CD8-positive, alpha-beta memory T cell (primary cell): Measurements from ENCODE around the gene BIK. TPM values are rescaled to one million over a fixed set of nuclear protein-coding genes. Genes with fewer than 3 reads are reported as not detected.

Experiments
- CTCF ChIA-PET: fragments of 350-600 bp; sonication (Branson Sonifier 250); formaldehyde crosslinking; loops from one replicate; lab custom pipeline; 2021; ENCODE audit warnings: antibody characterized with exemption; lab: Charles Lee
- POLR2A ChIA-PET: fragments of 350-600 bp; sonication (Branson Sonifier 250); formaldehyde crosslinking; loops from one replicate; lab custom pipeline; 2021; ENCODE audit warnings: antibody characterized with exemption; lab: Charles Lee
- DNase-seq, 5 donors: peaks; one replicate each; pipeline versions ENCODE4 v3.0.0 to v3.0.0-alpha.2; 2020 to 2022; ENCODE audit warnings: mixed read lengths in 1 of 5
- H3K27ac ChIP-seq: one replicate; pipeline ENCODE4 v1.7.0; 2013; ENCODE audit warnings: low read depth, mild to moderate bottlenecking, low read length, moderate library complexity
- H3K27me3 ChIP-seq: 2 replicates; pipeline ENCODE4 v1.7.0; 2013; ENCODE audit warnings: low read length, mild to moderate bottlenecking; ENCODE audit not compliant: insufficient read depth, poor library complexity, severe bottlenecking
- H3K36me3 ChIP-seq: 2 replicates; pipeline ENCODE4 v1.7.0; 2013; ENCODE audit warnings: mild to moderate bottlenecking, low read length, moderate library complexity; ENCODE audit not compliant: insufficient read depth
- H3K4me1 ChIP-seq: 2 replicates; pipeline ENCODE4 v1.7.0; 2013; ENCODE audit warnings: mild to moderate bottlenecking, low read length, moderate library complexity; ENCODE audit not compliant: insufficient read depth
- H3K4me3 ChIP-seq: 2 replicates; pipeline ENCODE4 v1.7.0; 2013; ENCODE audit warnings: mild to moderate bottlenecking, low read length
- H3K9me3 ChIP-seq: 2 replicates; pipeline ENCODE4 v1.7.0; 2013; ENCODE audit warnings: mild to moderate bottlenecking, low read length
- H3K27ac Mint-ChIP-seq, 8 donors: one replicate each; pipeline ENCODE4 v1.8.0; 2020 to 2021; ENCODE audit warnings: mixed read lengths in 8 of 8, mild to moderate bottlenecking in 6 of 8, inconsistent platforms in 3 of 8, moderate library complexity in 3 of 8
- H3K27me3 Mint-ChIP-seq, 2 donors: one replicate each; pipeline ENCODE4 v1.8.0; 2020 to 2021; ENCODE audit warnings: mixed read lengths in 2 of 2, mild to moderate bottlenecking in 1 of 2, moderate library complexity in 1 of 2
- H3K36me3 Mint-ChIP-seq, 3 donors: one replicate each; pipeline ENCODE4 v1.8.0; 2020 to 2021; ENCODE audit warnings: mixed read lengths in 3 of 3, inconsistent platforms in 1 of 3, mild to moderate bottlenecking in 1 of 3
- H3K4me1 Mint-ChIP-seq, 3 donors: one replicate each; pipeline ENCODE4 v1.8.0; 2020 to 2021; ENCODE audit warnings: mixed read lengths in 3 of 3, inconsistent platforms in 1 of 3, mild to moderate bottlenecking in 1 of 3
- H3K4me3 Mint-ChIP-seq, 7 donors: one replicate each; pipeline ENCODE4 v1.8.0; 2020 to 2021; ENCODE audit warnings: mixed read lengths in 7 of 7, mild to moderate bottlenecking in 6 of 7, moderate library complexity in 4 of 7, inconsistent platforms in 2 of 7
- H3K9me3 Mint-ChIP-seq, 5 donors: one replicate each; pipeline ENCODE4 v1.8.0; 2020 to 2022; ENCODE audit warnings: mixed read lengths in 5 of 5, mild to moderate bottlenecking in 3 of 5, moderate library complexity in 2 of 5, inconsistent platforms in 1 of 5
- polyA plus RNA-seq: library from polyadenylated mRNA; unstranded; fragments of 300-500 nt; fragmentation: Illumina TruSeq; gene quantifications from one replicate; pipeline ENCODE4 v1.2.3, GENCODE V29; 2021
- total RNA-seq, 2 experiments: library from RNA; stranded (reverse); gene quantifications; one replicate each; pipeline ENCODE4 v1.2.3, GENCODE V29; 2021

The BIK gene
- total and polyA plus RNA-seq, 3 experiments from 2014 or later, result 4.0 to 7.2 (median 4.1) TPM

DNA sequence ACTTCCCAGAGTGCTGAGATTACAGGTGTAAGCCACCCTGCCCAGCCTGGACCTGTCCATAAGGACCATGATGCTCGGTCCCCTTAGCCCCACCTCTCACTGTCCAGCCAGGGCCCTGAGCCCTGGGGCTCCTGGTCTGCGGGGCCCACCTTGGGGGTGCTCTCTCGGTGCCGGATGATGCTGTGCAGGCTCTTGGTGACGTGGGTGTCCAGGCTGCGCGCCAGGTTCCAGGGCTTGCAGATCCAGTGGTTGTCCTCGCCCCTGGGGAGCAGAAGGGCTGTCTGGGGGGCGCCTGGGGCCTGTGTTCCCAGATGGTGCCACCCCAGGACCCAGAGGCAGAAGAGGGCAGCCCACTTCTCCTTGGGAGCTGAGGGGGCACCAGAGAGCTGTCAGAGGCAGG lies 63.0 kb downstream of the BIK start:
- Histone ChIP-seq H3K27me3 (no peaks in the 10 kb centered on the region), H3K4me3 (no peak overlapping the region), H3K9me3 (no peaks in the 10 kb centered on the region), H3K4me1 (no peaks in the 10 kb centered on the region), H3K27ac (no peak overlapping the region), H3K36me3 (no peaks in the 10 kb centered on the region)
- Mint-ChIP-seq H3K27me3 (peaks cover 0 to 2% of the 10 kb centered on the region in 2 donors), H3K27ac (no peak overlapping the region), H3K4me3 (no peak overlapping the region), H3K4me1 (peaks cover 0 to 4% (median 2%) of the 10 kb centered on the region in 3 donors), H3K36me3 (peaks cover 0 to 60% (median 3%) of the 10 kb centered on the region in 3 donors), H3K9me3 (no peaks in the 10 kb centered on the region)
- POLR2A ChIA-PET, result no interaction called here
- DNase-seq, result no peak
- CTCF ChIA-PET, result no interaction called here

DNA sequence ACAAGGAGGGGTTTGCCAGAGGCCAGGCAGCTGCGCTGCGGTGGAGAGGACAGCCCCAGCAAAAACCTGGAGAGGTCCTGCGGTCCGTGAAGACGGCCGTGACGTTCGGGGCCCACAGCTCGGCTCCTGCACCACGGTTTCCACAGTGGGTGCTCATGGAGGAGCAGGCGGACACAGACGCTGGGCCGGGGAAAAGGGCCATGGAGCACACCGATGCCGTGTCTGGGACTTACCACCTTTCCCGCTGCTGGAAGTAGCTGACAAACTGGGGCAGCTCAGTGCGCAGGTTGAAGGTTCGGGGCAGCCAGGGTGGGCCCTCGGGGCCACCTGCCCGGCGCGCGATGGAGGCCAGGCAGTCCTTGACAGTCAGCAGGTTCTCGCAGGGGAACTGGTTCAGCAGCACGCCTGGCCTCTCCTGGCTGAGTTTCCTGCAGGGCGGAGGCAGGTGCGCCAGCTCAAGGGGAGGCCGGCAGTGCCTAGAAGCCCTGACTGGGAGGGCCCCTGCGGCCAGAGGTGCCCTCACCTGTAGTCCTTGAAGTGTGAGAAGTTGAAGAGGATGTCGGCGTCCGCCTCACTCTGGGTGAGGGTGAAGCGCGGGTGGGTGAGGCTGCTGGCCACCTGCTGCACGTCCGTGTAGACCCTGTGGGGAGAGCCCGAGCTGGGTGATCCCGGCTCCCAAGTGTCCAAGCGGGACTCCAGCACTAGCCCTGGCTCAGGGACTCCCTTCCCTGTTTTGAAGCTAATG lies 63.6 kb downstream of the BIK start:
- no peak overlapping the region for H3K27ac Mint-ChIP-seq
- H3K4me1 ChIP-seq, result no peaks in the 10 kb centered on the region
- CTCF ChIA-PET, result no interaction called here
- peaks cover 0 to 60% (median 5%) of the 10 kb centered on the region in 3 donors for H3K36me3 Mint-ChIP-seq
- peaks cover 0 to 2% of the 10 kb centered on the region in 2 donors for H3K27me3 Mint-ChIP-seq
- no peaks in the 10 kb centered on the region for H3K36me3 ChIP-seq
- H3K27ac ChIP-seq, result no peak overlapping the region
- H3K9me3 ChIP-seq, result no peaks in the 10 kb centered on the region
- H3K4me3 ChIP-seq, result no peak overlapping the region
- H3K4me3 Mint-ChIP-seq, result no peak overlapping the region
- H3K9me3 Mint-ChIP-seq, result no peaks in the 10 kb centered on the region
- H3K4me1 Mint-ChIP-seq, result peaks cover 0 to 4% (median 2%) of the 10 kb centered on the region in 3 donors
- peak in 1 of 5 donors; percentile 41 for DNase-seq
- POLR2A ChIA-PET, result no interaction called here
- no peaks in the 10 kb centered on the region for H3K27me3 ChIP-seq

DNA sequence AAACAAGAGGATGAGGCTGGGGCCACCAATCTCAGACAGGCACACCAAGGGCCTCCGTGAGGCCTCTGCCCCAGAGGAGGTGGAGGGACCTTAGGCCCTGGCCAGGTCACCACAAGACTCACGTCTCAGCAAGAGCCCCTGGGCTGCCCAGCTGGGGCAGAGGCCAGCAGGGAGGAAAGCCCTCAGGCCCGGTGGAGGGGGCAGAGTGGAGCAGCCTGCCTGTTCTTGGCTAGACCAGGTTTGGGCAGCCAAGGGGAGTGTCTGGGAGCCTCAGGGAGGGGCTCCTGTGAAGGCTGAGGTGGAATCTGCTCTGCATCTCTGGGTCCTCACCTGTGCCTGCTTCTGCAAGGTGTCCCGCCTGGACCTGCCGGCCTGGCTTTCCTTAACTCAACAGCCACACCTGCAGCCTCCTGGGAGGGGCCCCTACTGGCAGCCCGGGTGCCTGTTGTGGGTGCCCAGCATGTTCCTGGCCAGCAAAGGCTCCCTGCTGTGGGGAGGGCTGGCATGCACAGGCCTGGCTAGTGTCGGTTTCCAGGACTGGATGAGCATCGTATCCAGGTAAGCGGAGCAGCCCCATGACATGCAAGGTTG lies 64.5 kb downstream of the BIK start:
- peaks cover 0 to 2% of the 10 kb centered on the region in 2 donors for H3K27me3 Mint-ChIP-seq
- H3K27me3 ChIP-seq, result no peaks in the 10 kb centered on the region
- no peak overlapping the region for H3K27ac ChIP-seq
- peaks cover 0 to 65% (median 5%) of the 10 kb centered on the region in 3 donors for H3K36me3 Mint-ChIP-seq
- DNase-seq, result no peak
- H3K36me3 ChIP-seq, result peaks cover 2% of the 10 kb centered on the region
- CTCF ChIA-PET, result no interaction called here
- no peak overlapping the region for H3K4me3 Mint-ChIP-seq
- no peaks in the 10 kb centered on the region for H3K9me3 ChIP-seq
- no peaks in the 10 kb centered on the region for H3K9me3 Mint-ChIP-seq
- no peak overlapping the region for H3K27ac Mint-ChIP-seq
- POLR2A ChIA-PET, result no interaction called here
- H3K4me1 ChIP-seq, result no peaks in the 10 kb centered on the region
- H3K4me3 ChIP-seq, result no peak overlapping the region
- H3K4me1 Mint-ChIP-seq, result peaks cover 0 to 4% (median 2%) of the 10 kb centered on the region in 3 donors

DNA sequence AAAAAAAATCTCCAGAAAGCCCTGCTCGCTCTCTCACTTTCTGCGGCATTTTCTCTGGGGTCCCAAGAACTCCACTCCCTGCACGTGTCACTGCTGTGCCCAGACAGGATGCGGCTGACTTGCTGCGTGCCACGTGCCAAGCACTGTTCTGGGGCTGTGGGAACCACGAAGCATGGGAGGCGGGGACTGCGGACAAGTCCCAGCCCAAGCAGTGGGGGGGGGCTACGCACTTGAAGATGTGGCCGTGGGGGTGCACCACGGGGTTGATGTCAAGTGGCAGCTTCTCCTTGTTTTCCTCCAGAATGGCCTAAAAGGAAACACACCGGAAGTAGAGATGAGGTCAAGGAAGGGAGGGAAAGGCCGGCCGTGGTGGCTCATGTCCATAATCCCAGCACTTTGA lies 65.5 kb downstream of the BIK start:
- Histone ChIP-seq H3K27ac (no peak overlapping the region), H3K4me1 (no peaks in the 10 kb centered on the region), H3K27me3 (no peaks in the 10 kb centered on the region), H3K4me3 (no peak overlapping the region), H3K9me3 (no peaks in the 10 kb centered on the region), H3K36me3 (peaks cover 4% of the 10 kb centered on the region)
- no peaks in the 10 kb centered on the region for H3K9me3 Mint-ChIP-seq
- no peak overlapping the region for H3K27ac Mint-ChIP-seq
- ChIA-PET POLR2A (interaction anchor here (0.7 kb wide), 1 partner anchor 202 kb away, joined by 6 read pairs; no protein-coding TSS in a partner anchor), CTCF (no interaction called here)
- peaks cover 0 to 2% of the 10 kb centered on the region in 2 donors for H3K27me3 Mint-ChIP-seq
- no peak overlapping the region for H3K4me3 Mint-ChIP-seq
- DNase-seq, result no peak
- H3K4me1 Mint-ChIP-seq, result peaks cover 0 to under 1% (median 0%) of the 10 kb centered on the region in 3 donors
- peaks cover 0 to 62% (median 6%) of the 10 kb centered on the region in 3 donors for H3K36me3 Mint-ChIP-seq

DNA sequence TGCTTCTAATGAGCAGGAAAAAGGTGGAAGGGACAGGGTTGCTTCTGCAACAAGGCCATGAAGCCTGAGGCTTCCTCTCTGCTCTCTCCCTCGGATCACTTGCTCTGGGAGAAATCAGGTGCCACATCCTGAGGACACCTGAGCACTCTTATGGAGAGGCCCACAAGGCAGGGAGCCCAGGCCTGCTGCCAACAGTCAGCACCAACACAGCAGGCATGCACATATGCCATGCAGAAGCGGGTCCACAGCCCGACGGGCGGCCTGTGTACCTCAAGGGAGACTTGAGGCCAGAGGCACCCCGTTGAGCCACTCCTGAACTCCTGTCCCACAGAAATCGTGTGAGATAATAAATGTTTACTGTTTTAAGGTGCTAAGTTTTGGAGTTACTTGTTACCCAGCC lies 66.9 kb downstream of the BIK start:
- CTCF ChIA-PET, result no interaction called here
- peaks cover 1 to 4% (median 3%) of the 10 kb centered on the region in 3 donors for H3K4me1 Mint-ChIP-seq
- H3K27ac ChIP-seq, result no peak overlapping the region

More for the DNA sequence above, 66.9 kb downstream of the BIK start:
- H3K4me3 Mint-ChIP-seq, result no peak overlapping the region
- no peak for DNase-seq
- no peaks in the 10 kb centered on the region for H3K9me3 Mint-ChIP-seq
- H3K27ac Mint-ChIP-seq, result no peak overlapping the region
- H3K9me3 ChIP-seq, result no peaks in the 10 kb centered on the region
- peaks cover 0 to 2% of the 10 kb centered on the region in 2 donors for H3K27me3 Mint-ChIP-seq
- H3K36me3 ChIP-seq, result peaks cover 4% of the 10 kb centered on the region
- peaks cover 0 to 54% (median 6%) of the 10 kb centered on the region in 3 donors for H3K36me3 Mint-ChIP-seq
- H3K4me3 ChIP-seq, result no peak overlapping the region
- no peaks in the 10 kb centered on the region for H3K4me1 ChIP-seq
- H3K27me3 ChIP-seq, result no peaks in the 10 kb centered on the region
- POLR2A ChIA-PET, result no interaction called here

Other genes starting within 250 kb of the BIK start
- 10 to 100 TPM; 30.2 to 36.5 TPM for gene PACSIN2, start 95.6 kb upstream of the BIK start, total RNA-seq
- gene PACSIN2, start 95.6 kb upstream of the BIK start, polyA plus RNA-seq, result 26.3 TPM
- gene TTLL1, start 21.4 kb upstream of the BIK start, total RNA-seq, result 1 to 10 TPM; 4.3 to 5.0 TPM
- gene TTLL1, start 21.4 kb upstream of the BIK start, polyA plus RNA-seq, result 15.8 TPM
- gene MCAT, start 32.6 kb downstream of the BIK start, total RNA-seq, result 10 to 100 TPM; 28.4 to 29.3 TPM
- gene MCAT, start 32.6 kb downstream of the BIK start, polyA plus RNA-seq, result 9.7 TPM
- gene TSPO, start 40.8 kb downstream of the BIK start, total RNA-seq, result 100 to 1,000 TPM; 101 to 105 TPM
- 328 TPM for gene TSPO, start 40.8 kb downstream of the BIK start, polyA plus RNA-seq
- gene TTLL12, start 76.4 kb downstream of the BIK start, total RNA-seq, result 100 to 1,000 TPM; 104 to 112 TPM
- 30.1 TPM for gene TTLL12, start 76.4 kb downstream of the BIK start, polyA plus RNA-seq
- under 1 TPM; 0.07 to 0.33 TPM for gene SCUBE1, start 232.6 kb downstream of the BIK start, total RNA-seq
- not detected for gene SCUBE1, start 232.6 kb downstream of the BIK start, polyA plus RNA-seq